AML-193 (cell line): ENCODE measurements around the gene FLVCR2.
"Not testable (repeated sequence)": the region's sequence is repeated elsewhere in the genome, so short reads cannot be mapped to it uniquely, and the experiment has no call there.

Source experiments
- DNase-seq, 2 experiments: peaks; one replicate each; lab custom pipeline; 2025; lab: John Stamatoyannopoulos, UW

Gene FLVCR2

GRCh38 chr14:75595226-75595625 is 16.8 kb downstream of the FLVCR2 start:
- no peak for DNase-seq

DNA sequence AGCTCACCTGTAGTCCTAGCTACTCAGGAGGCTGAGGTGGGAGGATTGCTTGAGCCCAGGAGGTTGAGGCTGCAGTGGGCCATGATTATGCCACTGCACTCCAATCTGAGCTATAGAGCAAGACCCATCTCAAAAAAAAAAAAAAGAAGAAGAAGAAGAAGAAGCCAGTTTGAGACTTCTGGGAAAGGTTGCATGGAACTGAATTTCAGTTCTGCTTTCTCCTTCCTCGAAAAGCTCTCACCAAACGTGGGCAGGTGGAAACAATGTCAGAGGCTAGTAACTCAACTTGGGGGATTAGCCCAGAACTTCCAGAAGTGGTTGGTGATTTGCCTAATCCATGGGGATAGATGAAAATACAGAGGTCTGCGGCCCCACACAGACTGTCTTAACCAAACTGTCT is 18.7 kb downstream of the FLVCR2 start:
- peak; percentile 29 to 44 for DNase-seq

GRCh38 chr14:75600100-75600499 is 21.7 kb downstream of the FLVCR2 start:
- DNase-seq: not testable (repeated sequence)

GRCh38 chr14:75601061-75601460 is 22.6 kb downstream of the FLVCR2 start:
- not testable (repeated sequence) for DNase-seq

DNA sequence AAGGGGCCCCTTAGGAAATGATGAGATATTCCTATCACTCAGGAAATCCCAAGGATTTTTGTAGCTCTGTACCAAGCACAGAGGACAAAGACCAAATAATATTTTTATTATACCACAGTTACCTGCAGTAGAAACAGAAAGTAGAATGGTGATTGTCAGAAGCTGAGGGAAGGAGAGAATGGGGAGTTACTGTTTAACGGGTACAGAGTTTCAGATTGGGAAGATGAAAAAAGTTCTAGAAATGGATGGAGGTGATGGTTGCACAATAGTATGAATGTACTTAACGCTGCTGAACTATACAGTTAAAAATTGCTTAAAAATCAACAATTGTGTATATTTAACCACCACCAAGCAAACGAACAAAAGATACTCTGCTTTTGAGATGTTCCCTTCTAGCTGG is 24.1 kb downstream of the FLVCR2 start:
- DNase-seq: no peak

DNA sequence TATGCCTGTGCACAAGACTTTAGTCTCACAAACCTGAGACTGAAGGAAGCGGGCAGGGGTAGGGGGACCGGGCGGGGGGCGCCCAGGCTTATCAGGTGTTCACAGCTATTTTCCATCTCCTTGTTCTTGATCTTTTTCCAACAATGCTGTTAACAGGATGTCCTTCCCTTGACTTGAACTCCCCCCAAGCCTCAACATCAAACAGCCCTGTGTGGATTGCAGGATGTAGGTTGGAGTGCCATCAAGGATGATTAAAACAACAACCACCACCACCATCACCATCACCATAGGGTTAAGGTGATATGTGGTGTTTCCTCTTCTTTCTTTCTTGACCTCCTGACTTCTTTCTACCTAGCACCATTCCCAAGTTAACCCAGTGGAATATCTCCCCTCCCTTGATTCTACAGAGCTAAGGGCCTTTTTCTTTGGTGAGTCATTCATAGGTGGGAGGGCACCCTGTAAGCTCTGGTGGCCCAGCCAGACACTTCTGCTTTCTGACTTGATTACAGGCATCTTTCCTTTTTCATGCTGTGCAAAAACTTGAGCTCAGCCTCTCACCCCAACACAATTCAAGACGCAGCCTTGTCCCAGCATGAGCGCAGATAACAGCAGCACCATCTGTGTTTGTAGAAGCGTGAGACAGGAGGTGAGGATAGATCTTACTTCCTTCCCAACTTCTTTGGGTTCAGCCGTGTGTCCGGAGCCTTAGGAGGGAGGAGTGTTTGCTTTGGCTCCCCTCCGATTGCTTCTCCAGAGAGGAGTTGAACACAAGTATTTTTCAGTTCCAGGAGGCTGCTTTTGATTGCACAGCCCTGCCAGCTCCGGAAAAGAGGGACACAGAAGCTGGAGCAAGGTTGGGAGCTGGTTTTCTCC is 26.8 kb downstream of the FLVCR2 start:
- DNase-seq: peak; percentile 75 to 83

DNA sequence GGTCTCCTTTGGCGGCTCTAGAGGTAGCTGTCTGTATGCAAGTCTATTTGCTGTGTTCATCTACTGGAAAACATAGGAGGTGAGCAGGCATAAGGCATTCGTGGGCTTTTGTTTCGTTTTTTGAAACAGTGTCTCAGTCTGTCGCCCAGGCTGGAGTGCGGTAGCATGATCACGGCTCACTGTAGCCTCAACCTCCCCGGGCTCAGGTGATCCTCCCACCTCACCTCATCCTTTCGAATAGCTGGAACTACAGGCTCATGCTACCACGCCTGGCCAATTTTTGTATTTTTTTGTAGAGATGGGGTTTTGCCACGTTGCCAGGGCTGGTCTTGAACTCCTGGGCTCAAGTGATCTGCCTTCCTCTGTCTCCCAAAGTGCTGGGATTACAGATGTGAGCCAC is 27.5 kb downstream of the FLVCR2 start:
- DNase-seq: no peak

- DNase-seq: no peak
Measured at GRCh38 chr14:75607044-75607443, 28.6 kb downstream of the FLVCR2 start.

DNA sequence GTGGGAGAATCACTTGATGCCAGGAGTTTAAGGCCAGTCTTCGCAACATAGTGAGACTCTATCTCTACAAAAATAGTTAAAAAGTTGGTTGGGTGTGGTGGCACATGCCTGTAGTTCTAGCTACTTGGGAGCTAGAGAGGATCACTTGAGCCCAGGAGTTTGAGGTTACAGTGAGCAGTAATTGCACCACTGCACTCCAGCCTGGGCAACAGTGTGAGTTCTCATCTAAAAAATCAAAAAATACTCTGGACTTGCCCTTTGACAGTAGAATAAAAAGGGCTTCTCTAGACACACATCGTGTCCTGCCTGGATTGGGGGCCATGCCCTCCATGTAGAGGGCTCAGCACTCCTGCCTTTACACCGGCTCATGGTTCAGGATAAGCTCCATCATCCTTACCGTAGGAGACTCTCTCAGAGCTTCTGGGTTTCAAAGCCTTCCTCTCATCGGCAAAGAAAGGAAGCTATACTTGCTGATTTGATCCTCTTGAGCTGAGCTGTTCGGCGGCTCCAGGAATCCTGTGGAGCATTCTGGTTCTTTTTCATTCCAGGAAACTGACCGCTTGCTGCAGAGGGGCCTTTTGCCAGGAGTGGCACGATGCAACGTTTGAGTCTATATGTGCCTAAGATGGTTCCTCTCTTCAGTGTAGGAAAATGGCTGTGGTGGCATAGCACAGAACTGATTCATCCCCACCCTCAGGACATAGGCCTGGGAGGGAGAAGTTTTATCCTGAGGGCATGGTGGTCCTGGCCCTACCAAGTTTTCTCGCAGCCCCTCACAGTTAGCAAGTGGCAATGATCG is 29.6 kb downstream of the FLVCR2 start:
- DNase-seq: no peak

GRCh38 chr14:75609116-75609515 is 30.7 kb downstream of the FLVCR2 start:
- no peak for DNase-seq

GRCh38 chr14:75609606-75610475 is 31.4 kb downstream of the FLVCR2 start:
- no peak for DNase-seq

GRCh38 chr14:75610834-75611233 is 32.4 kb downstream of the FLVCR2 start:
- no peak for DNase-seq

DNA sequence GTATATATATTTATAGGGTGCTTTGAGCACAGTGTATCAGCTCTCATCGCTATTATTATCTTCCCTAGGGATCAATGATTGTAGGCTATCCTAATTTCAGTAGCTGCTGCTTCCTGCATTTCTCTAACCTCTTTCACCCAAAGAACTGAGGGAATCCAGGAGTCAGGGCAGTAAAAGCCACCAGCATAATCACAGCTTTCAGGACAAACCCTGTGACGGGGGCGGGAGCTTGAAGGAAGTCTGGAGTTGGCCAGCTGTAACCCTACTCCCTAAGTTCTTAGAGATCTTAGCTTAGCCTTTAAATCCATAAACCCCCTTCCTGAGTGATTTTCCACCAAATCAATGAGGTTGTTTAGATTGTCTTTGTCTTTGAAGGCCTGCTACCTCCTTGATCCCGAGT is 33.7 kb downstream of the FLVCR2 start:
- DNase-seq: no peak

- peak; percentile 83 to 86 for DNase-seq
Measured at GRCh38 chr14:75614179-75614578, 35.8 kb downstream of the FLVCR2 start.

GRCh38 chr14:75615200-75615599 is 36.8 kb downstream of the FLVCR2 start:
- peak; percentile 95 to 98 for DNase-seq

- DNase-seq: no peak
Measured at GRCh38 chr14:75619548-75619947, 41.1 kb downstream of the FLVCR2 start.

DNA sequence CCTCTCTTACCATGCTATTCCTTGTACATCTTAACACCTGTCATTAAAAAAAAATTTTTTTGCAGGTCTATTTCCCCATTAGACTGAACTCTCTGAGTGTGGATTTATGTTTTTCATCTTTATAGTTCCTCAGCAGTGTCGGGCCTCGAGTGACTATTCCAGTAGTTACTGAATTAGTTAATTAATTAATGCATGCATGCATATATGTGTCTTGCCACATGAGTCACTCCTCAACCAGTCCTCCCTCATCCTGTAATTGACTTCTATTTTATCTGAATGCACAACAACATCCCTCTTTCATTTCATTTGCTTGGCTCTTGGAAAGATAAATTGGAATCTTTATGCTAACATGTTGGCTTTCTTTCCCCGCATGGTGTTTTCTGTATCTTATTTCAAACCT is 46.6 kb downstream of the FLVCR2 start:
- no peak for DNase-seq

- DNase-seq: no peak
Measured at GRCh38 chr14:75626396-75626795, 48.0 kb downstream of the FLVCR2 start.

- DNase-seq: no peak
Measured at GRCh38 chr14:75626863-75627262, 48.4 kb downstream of the FLVCR2 start.

GRCh38 chr14:75627406-75627805 is 49.0 kb downstream of the FLVCR2 start:
- DNase-seq: no peak

DNA sequence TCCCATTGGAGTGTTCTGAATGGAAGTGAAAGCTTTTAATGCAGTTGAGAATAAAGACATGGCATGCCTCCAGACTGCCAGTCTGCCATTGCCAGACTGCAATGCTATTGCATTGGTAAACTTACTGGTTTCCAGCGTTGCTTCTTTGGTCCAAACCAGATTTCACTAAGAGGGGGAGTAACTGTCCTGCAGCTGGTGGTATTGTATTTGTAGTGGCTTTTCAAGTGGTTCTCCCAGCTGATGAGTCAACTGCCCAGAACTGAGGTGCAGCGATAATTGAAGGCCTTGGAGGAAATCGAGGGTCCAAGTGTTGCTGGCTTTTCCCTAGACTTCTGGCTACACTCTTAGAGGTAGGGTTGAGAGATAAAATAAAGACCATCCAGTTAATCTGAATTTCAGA is 50.4 kb downstream of the FLVCR2 start:
- no peak for DNase-seq
